GM12878 (cell line): ENCODE data around the gene ATG4B. TPM values are rescaled to one million over a fixed set of nuclear protein-coding genes. Genes with fewer than 3 reads are reported as not detected.
A peak's percentile ranks its signal among the peaks of the same experiment; 100 is the strongest.

Experiments used
- BCL11A ChIP-seq: IDR thresholded peaks from 2 replicates; pipeline ENCODE4 v1.6.1; 2011; ENCODE audit warnings: low read depth, low read length
- BMI1 ChIP-seq: fragments of 450-650 bp; IDR thresholded peaks from 2 replicates; pipeline ENCODE4 v1.6.1; 2016; ENCODE audit warnings: mild to moderate bottlenecking, moderate library complexity, borderline replicate concordance
- CHD1 ChIP-seq: IDR thresholded peaks from 2 replicates; pipeline ENCODE4 v1.6.1; 2012; ENCODE audit warnings: low read depth, low read length, improper control_type of control experiment
- CREM ChIP-seq: IDR thresholded peaks from 2 replicates; pipeline ENCODE4 v1.6.1; 2014; ENCODE audit warnings: antibody characterized with exemption, low read depth
- EGR1 ChIP-seq, 2 experiments: IDR thresholded peaks; 1 replicate in 1 of 2; 2 replicates in 1 of 2; pipeline ENCODE4 v1.6.1; 2011 to 2012; ENCODE audit warnings: low read depth in 2 of 2, low read length in 2 of 2, borderline replicate concordance in 1 of 2, mild to moderate bottlenecking in 1 of 2, moderate library complexity in 1 of 2
- EZH2 ChIP-seq: IDR thresholded peaks from 2 replicates; pipeline ENCODE4 v1.6.1; 2012; ENCODE audit warnings: low read depth, mild to moderate bottlenecking, control low read depth, inconsistent platforms, low read length, borderline replicate concordance; ENCODE audit not compliant: control insufficient read depth
- GABPA ChIP-seq: IDR thresholded peaks from 2 replicates; pipeline ENCODE4 v1.6.1; 2014; ENCODE audit warnings: antibody characterized with exemption, low read depth, mild to moderate bottlenecking, inconsistent platforms
- HCFC1 ChIP-seq: fragments of 150-350 bp; IDR thresholded peaks from 2 replicates; pipeline ENCODE4 v1.6.1; 2014; ENCODE audit warnings: low read length
- NRF1 ChIP-seq: conservative IDR thresholded peaks from 2 replicates; pipeline ENCODE4 v1.6.1; 2011; ENCODE audit warnings: mild to moderate bottlenecking, low read depth, low read length, improper control_type of control experiment
- POLR2A ChIP-seq: IDR thresholded peaks from 2 replicates; pipeline ENCODE4 v1.6.1; 2011; ENCODE audit warnings: low read depth, mild to moderate bottlenecking, low read length
- POLR2AphosphoS2 ChIP-seq: IDR thresholded peaks from 2 replicates; pipeline ENCODE4 v1.6.1; 2011; ENCODE audit warnings: low read depth, mild to moderate bottlenecking, low read length, improper control_type of control experiment, moderate library complexity
- RCOR1 ChIP-seq: conservative IDR thresholded peaks from 2 replicates; pipeline ENCODE4 v1.6.1; 2012; ENCODE audit warnings: low read depth, low read length, improper control_type of control experiment
- RELA ChIP-seq: fragments of 450-650 bp; IDR thresholded peaks from 2 replicates; pipeline ENCODE4 v1.8.0; 2014; ENCODE audit warnings: borderline replicate concordance; ENCODE audit not compliant: partially characterized antibody
- SRF ChIP-seq, 2 experiments: IDR thresholded peaks; 2 replicates each; pipeline ENCODE4 v1.6.1; 2011; ENCODE audit warnings: low read depth in 2 of 2, low read length in 2 of 2, mild to moderate bottlenecking in 1 of 2, moderate library complexity in 1 of 2
- STAT3 ChIP-seq: IDR thresholded peaks from 2 replicates; pipeline ENCODE4 v1.6.1; 2011; ENCODE audit warnings: low read depth, low read length, improper control_type of control experiment
- TAF1 ChIP-seq: IDR thresholded peaks from 2 replicates; pipeline ENCODE4 v1.6.1; 2011; ENCODE audit warnings: mild to moderate bottlenecking, low read depth, low read length, borderline replicate concordance
- ZNF274 ChIP-seq: IDR thresholded peaks from one replicate; pipeline ENCODE4 v1.8.0; 2011; ENCODE audit not compliant: insufficient read length, insufficient read depth
- ZSCAN29 ChIP-seq: fragments of 450-650 bp; IDR thresholded peaks from 2 replicates; pipeline ENCODE4 v1.6.1; 2017; ENCODE audit warnings: mild to moderate bottlenecking, moderate library complexity
- polyA plus RNA-seq, 11 experiments: library from polyadenylated mRNA; depleted of rRNA in 4 of 11; unstranded in 6 of 11; stranded (reverse) in 5 of 11; fragments of >200 nt; fragmentation: Nextera tagmentation in 4 of 11; fragmentation: Illumina TruSeq in 1 of 11; extraction: Ambion mirVana in 4 of 11; extraction: Trizol in 1 of 11; gene quantifications; 1 replicate in 1 of 11; 2 replicates in 10 of 11; pipeline versions ENCODE4 v1.2.1 to v1.2.3, GENCODE V29; 2011 to 2016; ENCODE audit warnings: inconsistent platforms in 2 of 11, missing spikeins in 2 of 11, low read depth in 1 of 11
- total RNA-seq, 4 experiments: library from RNA; depleted of rRNA in 3 of 4; stranded (reverse); fragments of >200 nt in 3 of 4; fragmentation: Illumina TruSeq in 1 of 4; extraction: Trizol in 1 of 4; gene quantifications; 2 replicates each; pipeline versions ENCODE4 v1.2.1 to v1.2.3, GENCODE V29; 2013 to 2021
- TF ChIP-seq, protein P1 (sequence below): fragments of 450-650 bp; formaldehyde crosslinking; IDR thresholded peaks from 2 replicates; pipeline ENCODE4 v1.4.0; 2020; ENCODE audit warnings: mild to moderate bottlenecking, moderate library complexity
- TF ChIP-seq, protein P2 (sequence below): IDR thresholded peaks from 2 replicates; pipeline ENCODE4 v1.6.1; 2012; ENCODE audit warnings: low read depth, low read length, improper control_type of control experiment
- TF ChIP-seq, protein P3 (sequence below): IDR thresholded peaks from 2 replicates; pipeline ENCODE4 v1.6.1; 2011; ENCODE audit warnings: borderline replicate concordance, low read depth, mild to moderate bottlenecking, moderate library complexity, low read length; ENCODE audit not compliant: insufficient read depth, poor library complexity, severe bottlenecking
- TF ChIP-seq, protein P4 (sequence below): fragments of 450-650 bp; IDR thresholded peaks from 2 replicates; pipeline ENCODE4 v1.6.1; 2017; ENCODE audit warnings: low read depth, mild to moderate bottlenecking, moderate library complexity

Gene ATG4B
- total and polyA plus RNA-seq, 10 of the 15 experiments (the other 5 are each of a cell fraction or from before 2014, with no cell fraction given): 5.8 to 84.1 (median 64.9) TPM

DNA sequence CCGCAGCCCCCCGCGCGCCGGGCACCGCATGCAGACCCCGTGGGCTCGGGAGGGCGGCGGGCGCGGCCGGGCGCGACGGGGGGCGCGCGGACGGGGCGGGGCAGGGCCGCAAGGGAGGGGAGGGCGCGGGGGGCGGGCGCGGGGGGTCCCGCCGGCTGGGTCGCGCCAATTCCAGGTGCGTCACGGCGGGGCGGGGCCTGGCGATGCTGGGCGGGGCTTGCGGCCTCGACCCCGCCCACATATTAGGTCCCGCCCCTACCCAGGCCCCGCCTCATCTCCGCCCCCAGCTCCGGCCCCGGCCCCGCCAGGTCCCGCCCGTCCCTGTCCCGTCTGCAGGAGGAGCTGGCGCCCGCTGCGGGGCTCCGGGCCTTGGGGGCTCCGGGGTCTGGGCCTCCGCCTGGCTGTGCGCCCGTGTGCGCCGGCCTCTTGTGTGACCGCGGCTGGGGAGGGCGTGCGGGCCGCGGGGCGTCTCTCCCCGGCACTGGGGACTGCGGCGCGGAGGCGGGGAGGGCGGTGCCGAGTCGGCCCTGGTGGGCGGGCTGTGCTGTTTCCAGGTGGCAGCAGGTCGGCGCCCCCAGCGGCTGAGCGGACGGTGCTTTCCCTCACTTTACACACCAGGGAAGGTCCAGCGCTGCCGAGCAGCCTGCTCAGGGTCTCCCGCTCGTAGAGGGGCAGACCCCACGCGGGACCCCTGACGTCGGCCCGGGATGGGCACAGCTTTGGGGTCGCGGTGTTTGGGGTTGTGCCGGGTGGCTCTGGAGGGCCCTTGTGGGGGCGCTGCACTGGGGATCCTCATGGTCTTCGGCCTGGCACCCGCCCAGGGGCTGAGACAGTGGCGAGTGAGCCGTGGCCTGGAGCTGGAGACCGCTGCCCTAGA, 64.9 kb downstream of the ATG4B start (continued):
- peak; percentile 46; the same call in 1 of the 2 replicates for TF ChIP-seq ZSCAN29
- peak in 1 of 2 experiments; percentile 91; a peak in 2 of 3 replicates for TF ChIP-seq EGR1 (IDR thresholded peaks at IDR 0.05; ENCODE audit: borderline replicate concordance in 1 of 2, low read depth in 2 of 2, low read length in 2 of 2)
- TF ChIP-seq NRF1: no peak
- no peak for TF ChIP-seq EZH2
- TF ChIP-seq SRF (IDR thresholded peaks at IDR 0.05; ENCODE audit: low read depth in 2 of 2, low read length in 2 of 2): no peak
- peak; percentile 75 for TF ChIP-seq POLR2A
- peak; percentile 61 for TF ChIP-seq RELA
- TF ChIP-seq, protein P1, sequence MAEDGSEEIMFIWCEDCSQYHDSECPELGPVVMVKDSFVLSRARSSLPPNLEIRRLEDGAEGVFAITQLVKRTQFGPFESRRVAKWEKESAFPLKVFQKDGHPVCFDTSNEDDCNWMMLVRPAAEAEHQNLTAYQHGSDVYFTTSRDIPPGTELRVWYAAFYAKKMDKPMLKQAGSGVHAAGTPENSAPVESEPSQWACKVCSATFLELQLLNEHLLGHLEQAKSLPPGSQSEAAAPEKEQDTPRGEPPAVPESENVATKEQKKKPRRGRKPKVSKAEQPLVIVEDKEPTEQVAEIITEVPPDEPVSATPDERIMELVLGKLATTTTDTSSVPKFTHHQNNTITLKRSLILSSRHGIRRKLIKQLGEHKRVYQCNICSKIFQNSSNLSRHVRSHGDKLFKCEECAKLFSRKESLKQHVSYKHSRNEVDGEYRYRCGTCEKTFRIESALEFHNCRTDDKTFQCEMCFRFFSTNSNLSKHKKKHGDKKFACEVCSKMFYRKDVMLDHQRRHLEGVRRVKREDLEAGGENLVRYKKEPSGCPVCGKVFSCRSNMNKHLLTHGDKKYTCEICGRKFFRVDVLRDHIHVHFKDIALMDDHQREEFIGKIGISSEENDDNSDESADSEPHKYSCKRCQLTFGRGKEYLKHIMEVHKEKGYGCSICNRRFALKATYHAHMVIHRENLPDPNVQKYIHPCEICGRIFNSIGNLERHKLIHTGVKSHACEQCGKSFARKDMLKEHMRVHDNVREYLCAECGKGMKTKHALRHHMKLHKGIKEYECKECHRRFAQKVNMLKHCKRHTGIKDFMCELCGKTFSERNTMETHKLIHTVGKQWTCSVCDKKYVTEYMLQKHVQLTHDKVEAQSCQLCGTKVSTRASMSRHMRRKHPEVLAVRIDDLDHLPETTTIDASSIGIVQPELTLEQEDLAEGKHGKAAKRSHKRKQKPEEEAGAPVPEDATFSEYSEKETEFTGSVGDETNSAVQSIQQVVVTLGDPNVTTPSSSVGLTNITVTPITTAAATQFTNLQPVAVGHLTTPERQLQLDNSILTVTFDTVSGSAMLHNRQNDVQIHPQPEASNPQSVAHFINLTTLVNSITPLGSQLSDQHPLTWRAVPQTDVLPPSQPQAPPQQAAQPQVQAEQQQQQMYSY (CRISPR knock-in tag): no peak
- TF ChIP-seq GABPA: no peak
- TF ChIP-seq HCFC1: no peak
- TF ChIP-seq STAT3: no peak
- TF ChIP-seq, protein P2, sequence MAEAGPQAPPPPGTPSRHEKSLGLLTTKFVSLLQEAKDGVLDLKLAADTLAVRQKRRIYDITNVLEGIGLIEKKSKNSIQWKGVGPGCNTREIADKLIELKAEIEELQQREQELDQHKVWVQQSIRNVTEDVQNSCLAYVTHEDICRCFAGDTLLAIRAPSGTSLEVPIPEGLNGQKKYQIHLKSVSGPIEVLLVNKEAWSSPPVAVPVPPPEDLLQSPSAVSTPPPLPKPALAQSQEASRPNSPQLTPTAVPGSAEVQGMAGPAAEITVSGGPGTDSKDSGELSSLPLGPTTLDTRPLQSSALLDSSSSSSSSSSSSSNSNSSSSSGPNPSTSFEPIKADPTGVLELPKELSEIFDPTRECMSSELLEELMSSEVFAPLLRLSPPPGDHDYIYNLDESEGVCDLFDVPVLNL: no peak
- TF ChIP-seq, protein P3, sequence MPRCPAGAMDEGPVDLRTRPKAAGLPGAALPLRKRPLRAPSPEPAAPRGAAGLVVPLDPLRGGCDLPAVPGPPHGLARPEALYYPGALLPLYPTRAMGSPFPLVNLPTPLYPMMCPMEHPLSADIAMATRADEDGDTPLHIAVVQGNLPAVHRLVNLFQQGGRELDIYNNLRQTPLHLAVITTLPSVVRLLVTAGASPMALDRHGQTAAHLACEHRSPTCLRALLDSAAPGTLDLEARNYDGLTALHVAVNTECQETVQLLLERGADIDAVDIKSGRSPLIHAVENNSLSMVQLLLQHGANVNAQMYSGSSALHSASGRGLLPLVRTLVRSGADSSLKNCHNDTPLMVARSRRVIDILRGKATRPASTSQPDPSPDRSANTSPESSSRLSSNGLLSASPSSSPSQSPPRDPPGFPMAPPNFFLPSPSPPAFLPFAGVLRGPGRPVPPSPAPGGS: peak; percentile 43
- no peak for TF ChIP-seq BCL11A
- no peak for TF ChIP-seq RCOR1
- no peak for TF ChIP-seq POLR2AphosphoS2
- TF ChIP-seq CHD1: no peak
- TF ChIP-seq, protein P4, sequence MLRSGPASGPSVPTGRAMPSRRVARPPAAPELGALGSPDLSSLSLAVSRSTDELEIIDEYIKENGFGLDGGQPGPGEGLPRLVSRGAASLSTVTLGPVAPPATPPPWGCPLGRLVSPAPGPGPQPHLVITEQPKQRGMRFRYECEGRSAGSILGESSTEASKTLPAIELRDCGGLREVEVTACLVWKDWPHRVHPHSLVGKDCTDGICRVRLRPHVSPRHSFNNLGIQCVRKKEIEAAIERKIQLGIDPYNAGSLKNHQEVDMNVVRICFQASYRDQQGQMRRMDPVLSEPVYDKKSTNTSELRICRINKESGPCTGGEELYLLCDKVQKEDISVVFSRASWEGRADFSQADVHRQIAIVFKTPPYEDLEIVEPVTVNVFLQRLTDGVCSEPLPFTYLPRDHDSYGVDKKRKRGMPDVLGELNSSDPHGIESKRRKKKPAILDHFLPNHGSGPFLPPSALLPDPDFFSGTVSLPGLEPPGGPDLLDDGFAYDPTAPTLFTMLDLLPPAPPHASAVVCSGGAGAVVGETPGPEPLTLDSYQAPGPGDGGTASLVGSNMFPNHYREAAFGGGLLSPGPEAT: peak; percentile 53; the same call in 1 of the 2 replicates
- TF ChIP-seq ZNF274: no peak
- no peak for TF ChIP-seq TAF1
- TF ChIP-seq CREM: no peak
- TF ChIP-seq BMI1: no peak
